Immature natural killer cell (primary cell): Measurements from ENCODE around the gene LMF1. TPM values are rescaled to one million over a fixed set of nuclear protein-coding genes. Genes with fewer than 3 reads are reported as not detected.
"Not testable (repeated sequence)": the region's sequence is repeated elsewhere in the genome, so short reads cannot be mapped to it uniquely, and the experiment has no call there.

Experiments
- DNase-seq, 3 donors: peaks; one replicate each; pipeline ENCODE4 v3.0.0; 2022; ENCODE audit warnings: mixed read lengths in 1 of 3
- H3K27ac Mint-ChIP-seq, 6 donors: one replicate each; pipeline ENCODE4 v1.8.0; 2020; ENCODE audit warnings: mixed read lengths in 6 of 6, mild to moderate bottlenecking in 5 of 6, inconsistent platforms in 4 of 6, moderate library complexity in 3 of 6
- H3K27me3 Mint-ChIP-seq, 3 donors: one replicate each; pipeline ENCODE4 v1.8.0; 2020 to 2021; ENCODE audit warnings: low read depth in 3 of 3, mild to moderate bottlenecking in 3 of 3, mixed read lengths in 3 of 3, moderate library complexity in 3 of 3, inconsistent platforms in 1 of 3
- H3K36me3 Mint-ChIP-seq, 3 donors: one replicate each; pipeline ENCODE4 v1.8.0; 2020; ENCODE audit warnings: mixed read lengths in 3 of 3, inconsistent platforms in 2 of 3, mild to moderate bottlenecking in 2 of 3
- H3K4me1 Mint-ChIP-seq, 2 donors: one replicate each; pipeline ENCODE4 v1.8.0; 2020; ENCODE audit warnings: inconsistent platforms in 2 of 2, mild to moderate bottlenecking in 2 of 2, mixed read lengths in 2 of 2, moderate library complexity in 1 of 2
- H3K4me3 Mint-ChIP-seq, 5 donors: one replicate each; pipeline ENCODE4 v1.8.0; 2020; ENCODE audit warnings: mild to moderate bottlenecking in 5 of 5, mixed read lengths in 5 of 5, inconsistent platforms in 3 of 5, moderate library complexity in 3 of 5
- H3K9me3 Mint-ChIP-seq, 6 donors: one replicate each; pipeline ENCODE4 v1.8.0; 2020; ENCODE audit warnings: mild to moderate bottlenecking in 6 of 6, mixed read lengths in 6 of 6, inconsistent platforms in 4 of 6, moderate library complexity in 3 of 6
- polyA plus RNA-seq, 3 donors: library from polyadenylated mRNA; unstranded; fragments of 300-500 nt; fragmentation: Illumina TruSeq; gene quantifications; one replicate each; pipeline ENCODE4 v1.2.3, GENCODE V29; 2021

LMF1 gene
- polyA plus RNA-seq, 3 donors from 2014 or later: 12.2 to 15.5 (median 12.6) TPM

DNA sequence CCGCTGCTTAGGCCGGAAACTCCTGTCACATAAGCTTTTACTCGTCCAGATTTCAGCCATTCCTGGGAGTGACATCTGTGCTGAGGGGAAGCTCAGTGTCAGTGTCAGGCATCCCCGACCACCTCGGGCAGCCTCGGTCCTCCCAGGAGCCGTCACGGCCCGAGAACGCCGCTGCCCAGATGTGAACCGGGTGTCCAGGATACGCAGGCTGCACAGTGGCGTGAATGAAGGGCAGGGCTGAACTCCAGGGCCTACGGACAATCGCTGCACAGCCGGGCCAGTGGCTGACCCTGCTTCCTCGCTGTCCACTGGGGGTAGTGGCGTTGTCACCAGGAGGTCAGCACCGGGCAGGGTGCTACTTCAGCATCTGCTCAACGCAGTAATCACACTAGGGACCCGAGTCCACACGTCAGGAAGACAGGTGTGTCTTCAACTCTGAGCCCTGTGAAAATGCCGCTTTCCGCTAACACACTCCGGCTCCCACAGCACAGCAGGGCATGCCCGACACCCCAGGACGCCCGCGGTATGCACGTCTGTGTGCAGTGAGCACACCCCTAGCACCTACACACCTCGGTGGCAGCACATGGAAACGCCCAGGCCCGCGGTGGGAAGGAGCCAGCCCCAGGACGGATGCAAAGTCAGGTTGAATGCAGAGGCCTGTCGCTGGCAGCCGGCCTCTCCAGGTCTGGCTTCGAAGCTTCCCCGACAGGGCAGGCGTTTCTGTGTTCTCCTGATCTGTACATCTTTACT, 3.1 kb downstream of the LMF1 start:
- no peak for DNase-seq
- peaks cover 0 to 5% (median 0%) of the 10 kb centered on the region in 3 donors for H3K27me3 Mint-ChIP-seq
- H3K4me3 Mint-ChIP-seq: no peak overlapping the region
- peaks cover 21 to 36% of the 10 kb centered on the region in 2 donors for H3K4me1 Mint-ChIP-seq
- no peaks in the 10 kb centered on the region for H3K9me3 Mint-ChIP-seq
- peaks cover 4 to 9% (median 6%) of the 10 kb centered on the region in 3 donors for H3K36me3 Mint-ChIP-seq
- no peak overlapping the region for H3K27ac Mint-ChIP-seq

DNA sequence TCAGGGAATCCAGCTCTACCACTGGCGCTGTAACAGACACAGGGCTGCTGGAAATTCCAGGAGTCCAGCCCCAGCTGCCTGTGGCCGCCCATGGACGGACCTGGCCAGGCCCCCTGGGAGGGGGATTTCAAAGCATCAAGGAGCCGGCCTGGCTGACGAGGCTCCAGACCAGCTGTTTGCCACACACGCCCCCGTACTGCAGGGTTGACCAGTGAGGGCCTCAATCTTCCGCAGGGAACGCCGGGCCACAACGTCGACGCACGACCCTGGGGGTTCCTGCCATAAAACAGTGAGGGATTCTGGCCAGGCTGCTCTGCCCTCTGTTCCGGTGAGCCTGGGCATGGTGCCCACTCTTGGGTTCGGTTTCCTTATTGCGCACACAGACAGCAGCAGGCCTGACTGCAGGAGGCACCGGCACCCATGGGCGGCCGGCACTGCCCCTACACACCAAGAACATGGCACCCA, 3.7 kb downstream of the LMF1 start:
- H3K36me3 Mint-ChIP-seq: peaks cover 4 to 9% (median 6%) of the 10 kb centered on the region in 3 donors
- no peak overlapping the region for H3K4me3 Mint-ChIP-seq
- H3K4me1 Mint-ChIP-seq: peaks cover 21 to 36% of the 10 kb centered on the region in 2 donors
- DNase-seq: no peak
- peaks cover 0 to 5% (median 0%) of the 10 kb centered on the region in 3 donors for H3K27me3 Mint-ChIP-seq
- no peak overlapping the region for H3K27ac Mint-ChIP-seq
- no peaks in the 10 kb centered on the region for H3K9me3 Mint-ChIP-seq

DNA sequence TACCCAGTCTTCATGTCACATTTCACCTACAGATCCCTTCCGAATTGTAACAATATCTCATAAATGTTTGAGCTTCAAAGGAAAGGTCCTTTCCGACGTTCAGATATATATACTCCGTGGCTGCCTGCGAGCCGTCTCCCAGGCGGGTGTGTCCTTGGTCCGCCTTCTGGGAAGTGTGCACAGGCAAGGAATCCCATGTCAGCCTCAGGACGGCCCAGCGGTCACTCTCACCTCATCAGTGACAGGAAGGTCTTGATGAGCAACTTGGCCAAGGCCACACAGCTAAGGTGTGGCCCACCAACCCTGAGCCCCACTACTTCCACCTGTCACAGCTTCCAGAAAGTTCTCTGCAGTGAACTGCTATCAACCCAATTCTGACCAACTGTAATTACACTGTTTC, 4.3 kb downstream of the LMF1 start:
- Mint-ChIP-seq H3K9me3 (no peaks in the 10 kb centered on the region), H3K27me3 (peaks cover 0 to 5% (median 0%) of the 10 kb centered on the region in 3 donors), H3K27ac (no peak overlapping the region), H3K36me3 (peaks cover 4 to 9% (median 6%) of the 10 kb centered on the region in 3 donors), H3K4me3 (no peak overlapping the region), H3K4me1 (peaks cover 17 to 36% of the 10 kb centered on the region in 2 donors)
- DNase-seq: no peak

DNA sequence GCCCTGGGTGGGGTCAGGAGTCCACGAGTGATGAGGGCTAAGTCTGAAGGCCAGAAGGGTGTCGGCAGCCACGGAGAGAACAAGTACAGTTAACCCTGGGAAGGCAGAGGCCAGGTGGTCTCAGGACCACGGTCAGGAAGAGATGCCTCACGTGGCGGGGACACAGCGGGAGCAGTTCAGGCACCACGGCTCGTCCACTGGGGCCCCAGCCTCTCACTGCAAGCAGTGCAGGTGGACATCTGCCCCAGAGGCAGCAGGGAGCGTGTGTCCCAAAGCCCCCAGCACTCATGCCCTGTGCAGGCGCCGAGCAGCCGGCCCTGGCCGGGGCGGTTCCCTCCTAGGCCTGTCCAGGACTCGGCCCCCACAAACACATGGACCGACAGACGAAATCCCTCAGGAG, 4.7 kb downstream of the LMF1 start:
- H3K9me3 Mint-ChIP-seq: no peaks in the 10 kb centered on the region
- peaks cover 4 to 9% (median 6%) of the 10 kb centered on the region in 3 donors for H3K36me3 Mint-ChIP-seq
- no peak for DNase-seq
- peak overlapping the region in 1 of 6 donors; percentile 44 for H3K27ac Mint-ChIP-seq
- H3K4me3 Mint-ChIP-seq: peak overlapping the region in 1 of 5 donors; percentile 15
- peaks cover 17 to 36% of the 10 kb centered on the region in 2 donors for H3K4me1 Mint-ChIP-seq
- peaks cover 0 to 5% (median 0%) of the 10 kb centered on the region in 3 donors for H3K27me3 Mint-ChIP-seq

DNA sequence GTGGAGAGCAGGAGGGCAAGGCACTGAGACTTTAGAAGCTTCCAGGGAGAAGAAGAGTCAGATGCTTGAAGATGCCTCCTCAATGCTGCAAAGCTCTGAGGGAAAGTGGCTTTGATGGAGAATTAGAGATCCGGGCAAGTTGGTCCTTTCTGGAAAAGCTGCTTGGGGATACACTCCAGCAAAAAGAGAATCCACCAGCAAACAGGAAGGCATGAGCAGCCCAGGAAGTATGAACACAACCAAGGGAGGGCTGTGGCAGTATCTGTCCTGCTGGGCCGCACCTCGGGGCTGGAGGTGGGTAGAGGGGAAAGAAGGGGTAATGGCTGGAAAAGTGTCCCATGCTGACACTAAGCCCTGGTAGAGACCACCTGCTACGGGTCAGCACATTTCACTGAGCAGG, 5.3 kb downstream of the LMF1 start:
- Mint-ChIP-seq H3K36me3 (peaks cover 4 to 9% (median 6%) of the 10 kb centered on the region in 3 donors), H3K4me3 (no peak overlapping the region), H3K27me3 (peaks cover 0 to 5% (median 0%) of the 10 kb centered on the region in 3 donors), H3K4me1 (peaks cover 17 to 36% of the 10 kb centered on the region in 2 donors), H3K9me3 (no peaks in the 10 kb centered on the region), H3K27ac (peak overlapping the region in 1 of 6 donors; percentile 44)
- DNase-seq: no peak

DNA sequence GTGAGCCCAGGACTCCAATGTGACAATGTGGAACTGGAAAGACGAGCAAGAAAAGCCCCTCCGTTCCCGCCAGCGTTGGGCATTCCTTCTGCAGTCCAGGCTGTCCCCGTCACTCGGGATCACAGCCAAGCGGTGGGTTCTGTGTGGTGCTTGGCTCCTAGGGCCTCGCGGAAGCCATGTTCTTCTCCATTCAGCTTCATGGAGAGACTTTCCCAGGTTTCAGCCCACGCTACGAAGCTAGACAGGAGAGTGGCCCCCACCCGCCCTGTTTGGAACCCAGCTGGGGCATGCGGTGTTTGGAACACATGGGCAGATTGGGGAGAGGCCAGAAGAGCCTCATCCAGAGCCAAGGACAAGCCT, 5.8 kb downstream of the LMF1 start:
- no peak for DNase-seq
- H3K27me3 Mint-ChIP-seq: peaks cover 0 to 5% (median 1%) of the 10 kb centered on the region in 3 donors
- peaks cover 17 to 36% of the 10 kb centered on the region in 2 donors for H3K4me1 Mint-ChIP-seq
- H3K27ac Mint-ChIP-seq: no peak overlapping the region
- H3K9me3 Mint-ChIP-seq: no peaks in the 10 kb centered on the region
- no peak overlapping the region for H3K4me3 Mint-ChIP-seq
- H3K36me3 Mint-ChIP-seq: peaks cover 4 to 9% (median 6%) of the 10 kb centered on the region in 3 donors

DNA sequence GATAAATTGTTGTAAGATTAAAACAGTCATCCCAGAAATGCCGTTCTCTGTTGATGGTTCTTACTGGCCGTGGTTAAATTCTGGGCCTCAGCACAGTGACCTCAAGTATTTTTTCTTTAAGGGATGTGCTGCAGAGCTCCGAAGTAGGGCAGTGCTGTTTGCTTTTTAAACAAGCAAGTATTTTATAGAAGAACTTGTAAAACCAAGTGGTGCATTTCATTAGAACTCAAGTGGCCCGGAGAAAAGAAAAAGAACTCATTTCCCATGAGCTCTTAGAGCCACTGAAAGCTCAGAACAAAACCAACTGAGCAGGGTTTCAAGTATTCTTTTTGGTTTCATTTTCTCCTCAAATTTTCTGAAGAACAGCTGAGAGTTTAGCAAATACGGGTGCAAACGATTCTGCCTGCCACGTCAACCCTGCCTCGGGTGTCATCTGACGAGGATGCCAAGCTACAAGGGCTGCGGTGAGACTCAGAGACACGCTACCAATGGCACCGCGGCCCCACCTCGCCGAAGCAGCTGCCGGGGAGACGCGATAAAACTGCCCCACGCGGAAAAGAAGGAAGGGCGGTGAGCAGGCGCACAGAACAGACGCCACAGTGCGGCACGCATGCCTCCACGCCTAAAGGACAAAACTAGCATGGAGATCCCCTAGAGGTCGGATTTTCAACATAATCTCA, 6.3 kb downstream of the LMF1 start:
- no peak overlapping the region for H3K4me3 Mint-ChIP-seq
- H3K4me1 Mint-ChIP-seq: peaks cover 17 to 36% of the 10 kb centered on the region in 2 donors
- no peak overlapping the region for H3K27ac Mint-ChIP-seq
- DNase-seq: no peak
- H3K27me3 Mint-ChIP-seq: peaks cover 0 to 5% (median 2%) of the 10 kb centered on the region in 3 donors
- H3K36me3 Mint-ChIP-seq: peaks cover 4 to 9% (median 6%) of the 10 kb centered on the region in 3 donors
- no peaks in the 10 kb centered on the region for H3K9me3 Mint-ChIP-seq

DNA sequence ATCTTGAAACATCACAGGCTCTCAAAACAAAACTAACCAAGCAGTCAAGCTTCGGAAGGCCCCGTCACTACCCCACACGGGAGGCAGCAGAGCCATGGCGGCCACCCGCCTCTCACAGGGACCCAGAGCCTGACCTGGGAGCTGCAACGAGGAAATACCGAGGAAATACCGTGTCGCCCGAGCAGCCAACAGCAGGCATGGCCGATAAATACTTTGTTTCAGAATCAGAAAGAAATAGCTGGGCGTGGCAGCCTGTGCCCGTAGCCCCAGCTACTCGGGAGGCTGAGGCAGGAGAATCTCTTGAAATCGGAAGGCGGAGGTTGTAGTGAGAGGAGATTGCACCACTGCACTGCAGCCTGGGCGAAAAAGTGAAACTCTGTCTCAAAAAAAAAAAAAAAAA, 6.9 kb downstream of the LMF1 start:
- H3K9me3 Mint-ChIP-seq: no peaks in the 10 kb centered on the region
- H3K4me1 Mint-ChIP-seq: peaks cover 14 to 30% of the 10 kb centered on the region in 2 donors
- peaks cover 0 to 5% (median 2%) of the 10 kb centered on the region in 3 donors for H3K27me3 Mint-ChIP-seq
- no peak for DNase-seq
- no peak overlapping the region for H3K27ac Mint-ChIP-seq
- H3K4me3 Mint-ChIP-seq: no peak overlapping the region
- peaks cover 4 to 9% (median 6%) of the 10 kb centered on the region in 3 donors for H3K36me3 Mint-ChIP-seq

DNA sequence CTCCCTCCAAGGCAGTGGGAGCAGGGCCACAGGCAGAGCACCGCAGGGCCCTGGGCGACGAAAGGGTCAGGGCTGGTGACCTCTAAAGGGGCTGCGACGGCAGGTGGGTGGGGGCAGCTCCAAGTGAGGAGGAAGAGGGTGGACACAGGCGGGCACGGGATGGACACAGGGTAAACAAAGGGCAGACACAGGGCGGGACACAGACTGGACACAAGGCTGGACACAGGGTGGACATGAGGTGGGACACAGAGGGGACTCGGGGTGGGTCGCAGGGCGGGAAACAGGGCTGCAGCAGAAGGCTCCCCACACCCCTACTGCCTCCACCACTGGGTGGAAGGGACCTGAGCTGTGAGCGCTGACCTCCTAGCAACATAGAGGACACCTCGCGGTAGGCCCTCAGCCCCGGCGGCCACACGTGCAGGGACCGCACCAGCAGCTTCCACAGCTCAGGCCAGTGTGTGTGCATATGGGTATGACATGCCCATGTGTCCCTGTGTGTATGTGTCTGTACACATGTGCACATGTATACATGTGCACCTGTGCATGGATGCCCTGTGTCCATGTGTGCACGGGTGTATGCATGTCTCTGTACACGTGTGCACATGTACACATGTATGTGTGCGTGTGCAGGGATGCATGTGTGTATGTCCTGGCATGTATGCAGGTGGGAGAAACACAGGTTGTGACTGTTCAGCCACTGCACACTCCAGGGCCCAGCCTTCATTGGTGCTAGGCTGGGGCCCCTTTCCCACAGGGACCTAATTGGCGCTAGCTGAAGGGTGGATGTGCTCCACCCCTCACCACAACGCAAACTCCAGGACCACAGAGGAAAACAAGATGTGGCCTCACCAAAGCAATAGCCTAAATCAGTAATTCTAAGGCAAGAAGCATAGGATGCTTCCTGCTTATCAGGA, 7.6 kb downstream of the LMF1 start:
- Mint-ChIP-seq H3K4me3 (no peak overlapping the region), H3K27ac (no peak overlapping the region), H3K9me3 (no peaks in the 10 kb centered on the region), H3K36me3 (peaks cover 4 to 9% (median 6%) of the 10 kb centered on the region in 3 donors), H3K27me3 (peaks cover 0 to 5% (median 2%) of the 10 kb centered on the region in 3 donors), H3K4me1 (peaks cover 9 to 23% of the 10 kb centered on the region in 2 donors)
- DNase-seq: no peak

DNA sequence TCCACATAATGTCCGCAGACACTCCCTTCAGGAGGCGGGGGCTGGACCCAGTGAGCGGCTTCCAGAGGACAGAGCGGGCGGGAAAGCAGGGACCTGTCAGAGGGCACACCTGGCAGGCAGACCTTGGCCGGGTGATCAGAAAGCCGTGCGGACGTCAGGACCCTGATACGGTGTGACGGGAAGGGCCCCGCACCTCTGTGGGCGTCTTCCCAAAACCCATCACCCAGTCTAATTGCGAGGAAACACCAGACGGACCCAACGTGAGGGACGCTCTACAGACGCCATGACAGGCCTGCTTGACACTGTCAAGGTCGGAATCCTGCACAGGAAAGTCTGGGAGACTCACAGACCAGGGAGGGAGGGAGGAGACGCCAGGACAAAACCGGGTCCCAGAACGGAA, 8.4 kb downstream of the LMF1 start:
- no peak overlapping the region for H3K27ac Mint-ChIP-seq
- H3K36me3 Mint-ChIP-seq: peaks cover 5 to 9% (median 6%) of the 10 kb centered on the region in 3 donors
- peaks cover 9 to 19% of the 10 kb centered on the region in 2 donors for H3K4me1 Mint-ChIP-seq
- H3K4me3 Mint-ChIP-seq: no peak overlapping the region
- peaks cover 0 to 8% (median 2%) of the 10 kb centered on the region in 3 donors for H3K27me3 Mint-ChIP-seq
- DNase-seq: no peak
- no peaks in the 10 kb centered on the region for H3K9me3 Mint-ChIP-seq

DNA sequence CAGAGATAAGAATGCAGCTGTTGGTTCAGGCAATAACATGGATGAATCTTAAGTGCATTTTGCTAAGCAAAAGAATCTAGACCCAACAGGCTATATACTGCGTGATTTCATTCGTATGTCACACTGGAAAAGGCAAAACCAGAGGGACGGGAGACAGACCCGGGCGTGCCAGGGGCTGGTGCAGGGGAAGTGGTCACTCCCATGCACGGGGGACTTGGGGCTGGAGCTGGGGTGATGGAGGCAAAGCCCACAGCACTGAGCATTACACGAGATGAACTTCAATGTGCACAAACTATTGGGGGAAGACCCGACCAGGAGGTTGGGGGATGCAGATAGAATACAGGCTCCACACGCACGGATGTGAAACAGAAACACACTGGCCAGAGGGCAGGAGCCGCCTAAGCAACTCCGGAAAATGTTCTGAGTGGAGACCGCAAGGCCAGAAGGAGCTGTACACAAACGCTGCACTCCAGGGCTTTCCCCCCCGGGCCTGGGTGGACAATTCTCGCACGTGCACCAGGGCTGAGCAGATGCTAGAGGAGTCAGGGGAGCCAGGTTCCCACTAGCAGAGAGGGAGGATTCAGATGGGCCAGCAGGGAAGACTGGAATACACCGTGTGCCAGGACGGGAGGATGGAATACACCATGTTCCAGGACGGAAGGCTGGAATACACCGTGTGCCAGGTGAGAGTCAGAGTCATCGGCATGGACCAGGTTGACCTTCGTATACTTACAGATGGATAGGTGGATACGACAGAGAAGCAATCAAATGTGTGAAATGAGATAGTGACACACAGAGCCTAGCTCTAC, 11.3 kb downstream of the LMF1 start:
- Mint-ChIP-seq H3K27ac (no peak overlapping the region), H3K36me3 (peaks cover 0 to 4% (median under 1%) of the 10 kb centered on the region in 3 donors), H3K4me3 (no peak overlapping the region)

DNA sequence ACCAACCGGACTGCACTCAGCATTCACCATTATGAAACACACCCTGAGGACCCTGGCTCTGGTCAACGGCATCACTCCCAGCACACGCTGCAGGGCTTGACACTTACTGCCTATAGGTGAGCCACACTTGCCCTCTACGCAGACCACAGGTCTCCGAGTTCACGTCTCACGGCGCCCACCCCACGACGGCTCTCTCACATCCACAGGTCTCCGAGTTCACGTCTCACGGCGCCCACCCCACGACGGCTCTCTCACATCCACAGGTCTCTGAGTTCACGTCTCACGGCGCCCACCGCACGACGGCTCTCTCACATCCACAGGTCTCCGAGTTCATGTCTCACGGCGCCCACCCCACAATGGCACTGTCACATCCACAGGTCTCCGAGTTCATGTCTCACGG, 15.0 kb downstream of the LMF1 start:
- H3K27me3 Mint-ChIP-seq, H3K4me3 Mint-ChIP-seq, H3K27ac Mint-ChIP-seq, DNase-seq, H3K9me3 Mint-ChIP-seq: not testable (repeated sequence)
- Mint-ChIP-seq H3K4me1 (peaks cover 3 to 13% of the 10 kb centered on the region in 2 donors), H3K36me3 (peaks cover 5 to 13% (median 9%) of the 10 kb centered on the region in 3 donors)

More for the DNA sequence above, 11.3 kb downstream of the LMF1 start:
- no peak for DNase-seq
- Mint-ChIP-seq H3K27me3 (peaks cover 0 to 4% (median 2%) of the 10 kb centered on the region in 3 donors), H3K4me1 (peaks cover 5 to 15% of the 10 kb centered on the region in 2 donors), H3K9me3 (no peaks in the 10 kb centered on the region)
